Spinal cord (tissue), 10 donors: ENCODE measurements around the gene CLDN1. TPM values are rescaled to one million over a fixed set of nuclear protein-coding genes. Genes with fewer than 3 reads are reported as not detected.

ENCODE experiments used
- DNase-seq, 6 donors: peaks; one replicate each; pipeline versions ENCODE4 v3.0.0 to v3.0.0-alpha.2; 2013 to 2015; ENCODE audit warnings: low spot score in 6 of 6, low read depth in 4 of 6
- H3K27ac ChIP-seq: one replicate; pipeline ENCODE4 v1.5.1; 2013; ENCODE audit warnings: low read depth, low read length, control low read depth
- H3K27me3 ChIP-seq: one replicate; pipeline ENCODE4 v1.6.1; 2013; ENCODE audit warnings: low read length; ENCODE audit not compliant: control insufficient read depth, insufficient read depth
- H3K36me3 ChIP-seq: one replicate; pipeline ENCODE4 v1.6.1; 2013; ENCODE audit warnings: low read length; ENCODE audit not compliant: control insufficient read depth, insufficient read depth
- H3K4me1 ChIP-seq: one replicate; pipeline ENCODE4 v1.6.1; 2013; ENCODE audit warnings: low read length; ENCODE audit not compliant: control insufficient read depth, insufficient read depth
- H3K4me3 ChIP-seq: one replicate; pipeline ENCODE4 v1.5.1; 2013; ENCODE audit warnings: low read depth, low read length, control low read depth
- H3K9me3 ChIP-seq: one replicate; pipeline ENCODE4 v1.6.1; 2013; ENCODE audit warnings: low read length; ENCODE audit not compliant: control insufficient read depth, insufficient read depth
- WGBS: methylation state at CpG from one replicate; pipeline ENCODE4 v1.1.5; 2013; ENCODE audit warnings: missing lambda C conversion rate; ENCODE audit not compliant: insufficient coverage; 5-methylcytosine and 5-hydroxymethylcytosine counted together
- polyA plus RNA-seq, 2 donors: library from polyadenylated mRNA; unstranded; fragments of 120-200 nt; gene quantifications; one replicate each; pipeline ENCODE4 v1.2.1, GENCODE V29; 2013; ENCODE audit not compliant: insufficient read length in 2 of 2
- total RNA-seq, 2 donors: library from RNA; depleted of rRNA in 1 of 2; stranded (reverse); fragments of 120-200 nt in 1 of 2; fragments of >200 nt in 1 of 2; gene quantifications; one replicate each; pipeline versions ENCODE4 v1.2.3 to v1.2.4, GENCODE V29; 2013 to 2014
- donor health status: healthy.

CLDN1 gene
- total and polyA plus RNA-seq, 4 donors = 5.3 to 11.4 (median 7.7) TPM

DNA sequence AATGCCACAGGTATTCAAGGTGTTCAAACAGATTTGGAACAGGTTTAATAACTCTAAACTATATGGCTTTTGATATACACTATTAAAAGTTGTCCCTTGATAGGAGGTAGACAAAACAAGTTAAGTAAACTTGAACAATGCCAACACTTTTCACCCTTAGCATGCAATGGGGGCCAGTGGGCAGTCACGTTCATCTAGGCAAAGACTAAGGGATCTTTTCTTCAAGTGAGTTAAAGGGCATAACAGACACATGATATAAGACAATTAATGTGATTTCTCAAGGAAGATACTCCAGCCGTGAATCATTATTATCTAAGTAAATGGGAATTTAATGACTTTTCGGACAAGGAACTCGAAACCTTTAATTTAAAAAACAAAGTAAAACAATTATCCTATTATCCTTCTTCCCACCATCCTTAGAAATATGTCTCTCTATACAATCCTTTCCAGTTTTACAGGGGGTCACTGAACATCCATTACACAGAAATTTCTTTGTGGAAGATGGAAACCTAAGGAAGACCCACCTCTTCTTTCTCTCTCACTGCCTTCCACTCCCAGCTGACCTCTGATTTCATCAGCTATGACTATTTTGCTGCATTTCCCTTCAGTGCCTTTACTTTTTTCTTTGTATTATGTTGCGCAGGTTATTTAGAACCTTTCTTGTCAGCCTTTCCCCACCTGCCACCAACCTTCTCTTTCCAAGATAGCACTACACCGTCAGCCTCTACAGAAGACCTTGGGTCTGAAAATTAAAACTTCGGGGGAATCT, 1.5 kb downstream of the CLDN1 start:
- 93% methylated on average over 2 of the region's 7 CpGs for WGBS

DNA sequence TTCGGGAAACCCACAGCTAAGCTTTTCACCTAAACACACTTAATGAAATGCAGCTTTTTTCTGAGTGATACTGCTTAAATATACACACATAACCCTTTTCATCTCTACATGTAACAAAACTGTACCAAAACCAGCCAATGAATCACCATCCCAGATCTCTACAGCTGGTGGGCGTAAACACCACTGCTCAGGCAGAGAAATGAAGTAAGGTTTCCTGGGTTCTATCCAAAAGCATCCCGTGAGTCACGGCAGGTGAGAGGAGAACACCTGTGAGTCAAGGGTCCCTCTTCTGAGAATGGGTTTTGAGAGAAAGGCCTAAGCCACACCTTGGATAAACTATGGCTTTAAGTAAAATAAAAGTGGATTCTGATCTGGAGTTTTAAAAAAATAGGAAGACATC, 2.6 kb downstream of the CLDN1 start:
- no peaks in the 10 kb centered on the region for H3K9me3 ChIP-seq
- H3K4me1 ChIP-seq = peaks cover 5% of the 10 kb centered on the region
- H3K27ac ChIP-seq = no peak overlapping the region
- no peak overlapping the region for H3K4me3 ChIP-seq
- H3K36me3 ChIP-seq = no peaks in the 10 kb centered on the region
- no peak for DNase-seq
- WGBS = 96% methylated on average over 4 of the region's 4 CpGs
- peaks cover 8% of the 10 kb centered on the region for H3K27me3 ChIP-seq

More for the DNA sequence above, 1.5 kb downstream of the CLDN1 start:
- no peak overlapping the region for H3K27ac ChIP-seq
- DNase-seq = no peak
- H3K36me3 ChIP-seq = no peaks in the 10 kb centered on the region
- H3K27me3 ChIP-seq = peaks cover 8% of the 10 kb centered on the region
- H3K9me3 ChIP-seq = no peaks in the 10 kb centered on the region
- peaks cover 5% of the 10 kb centered on the region for H3K4me1 ChIP-seq
- H3K4me3 ChIP-seq = no peak overlapping the region

DNA sequence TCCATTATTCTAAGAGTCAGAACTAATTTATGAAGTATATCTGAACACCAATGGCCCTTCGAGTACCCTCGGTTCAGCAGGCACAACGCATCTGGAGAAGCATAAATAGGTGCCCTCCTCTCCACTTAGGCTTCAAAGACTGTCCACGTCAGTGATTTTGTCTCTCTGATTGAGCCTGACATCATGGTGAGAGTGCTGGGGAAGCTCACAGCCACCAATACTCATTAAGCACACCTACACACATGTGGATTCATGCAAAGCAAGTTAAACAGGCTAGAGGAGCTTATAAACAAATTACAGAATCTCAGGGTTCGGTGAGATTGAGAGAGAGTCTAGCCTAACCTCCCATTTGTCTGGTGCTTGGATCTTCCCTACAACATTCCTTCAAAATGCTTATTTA, 3.6 kb downstream of the CLDN1 start:
- Histone ChIP-seq H3K4me1 (peaks cover 5% of the 10 kb centered on the region), H3K27ac (no peak overlapping the region), H3K9me3 (no peaks in the 10 kb centered on the region), H3K4me3 (no peak overlapping the region), H3K36me3 (no peaks in the 10 kb centered on the region), H3K27me3 (peaks cover 6% of the 10 kb centered on the region)
- DNase-seq = no peak
- WGBS = 100% methylated on average over 1 of the region's 5 CpGs

DNA sequence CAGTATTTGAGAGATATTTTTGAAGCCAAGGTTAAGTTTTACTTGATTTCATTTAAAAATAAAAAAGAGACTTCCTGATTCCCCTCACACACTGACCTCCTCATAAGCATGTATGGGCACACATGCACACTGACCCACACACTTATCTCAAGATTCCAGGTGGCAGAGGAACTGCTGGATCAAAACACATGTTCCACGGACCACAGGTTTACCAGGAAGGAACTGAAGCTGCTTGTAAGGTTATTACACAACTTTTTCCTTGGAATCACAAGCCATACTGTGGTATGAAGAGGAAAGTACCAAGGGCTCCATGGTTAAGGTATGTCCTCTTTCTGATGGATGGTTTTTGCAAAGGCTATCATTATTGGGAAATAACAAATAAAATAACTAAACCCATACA, 7.5 kb downstream of the CLDN1 start:
- DNase-seq = no peak
- Histone ChIP-seq H3K9me3 (no peaks in the 10 kb centered on the region), H3K4me1 (no peaks in the 10 kb centered on the region), H3K27ac (no peak overlapping the region), H3K36me3 (no peaks in the 10 kb centered on the region), H3K4me3 (no peak overlapping the region), H3K27me3 (no peaks in the 10 kb centered on the region)
- no CpG with 5 or more reads among the region's 1 CpG for WGBS

DNA sequence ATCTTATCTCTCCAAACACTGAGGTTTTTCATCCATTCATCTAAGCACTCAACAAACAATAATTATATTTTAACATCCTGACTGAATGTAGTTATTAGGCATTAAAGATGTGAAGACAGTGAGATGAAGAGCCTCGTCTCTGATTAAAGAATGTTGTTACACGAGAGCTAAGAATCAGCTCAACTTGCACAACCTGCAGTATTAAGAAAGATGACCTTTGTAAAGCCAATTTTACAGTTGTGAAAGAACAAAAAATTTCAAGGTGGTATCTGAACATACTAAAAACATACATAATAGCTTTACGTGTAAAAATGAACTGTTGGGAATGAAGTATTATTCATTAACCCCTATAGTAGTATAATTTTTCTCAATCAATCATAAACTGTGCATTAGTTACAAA, 12.8 kb downstream of the CLDN1 start:
- Histone ChIP-seq H3K4me3 (no peak overlapping the region), H3K27ac (no peak overlapping the region), H3K4me1 (no peaks in the 10 kb centered on the region), H3K27me3 (no peaks in the 10 kb centered on the region), H3K9me3 (no peaks in the 10 kb centered on the region), H3K36me3 (no peaks in the 10 kb centered on the region)
- WGBS = no CpG with 5 or more reads among the region's 3 CpGs
- no peak for DNase-seq

DNA sequence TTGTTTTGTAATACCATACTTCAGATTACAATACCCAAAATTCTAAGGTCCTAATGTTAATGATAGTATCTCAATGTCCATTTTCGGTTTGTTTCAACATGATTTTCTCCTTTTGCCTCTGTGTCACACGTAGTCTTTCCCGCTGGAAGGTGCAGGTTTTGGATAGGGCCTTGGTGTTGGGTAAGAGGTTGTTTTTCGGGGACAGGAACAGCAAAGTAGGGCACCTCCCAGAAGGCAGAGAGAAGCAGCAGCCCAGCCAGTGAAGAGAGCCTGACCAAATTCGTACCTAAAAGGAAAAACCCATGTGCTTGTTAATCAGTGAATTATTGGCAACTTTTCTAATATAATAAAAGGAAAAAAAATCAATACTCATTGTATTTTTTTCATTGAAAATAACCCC, 14.1 kb downstream of the CLDN1 start:
- WGBS = 100% methylated on average over 1 of the region's 5 CpGs
- H3K27me3 ChIP-seq = no peaks in the 10 kb centered on the region
- H3K9me3 ChIP-seq = no peaks in the 10 kb centered on the region
- no peak overlapping the region for H3K4me3 ChIP-seq
- no peak overlapping the region for H3K27ac ChIP-seq
- H3K36me3 ChIP-seq = no peaks in the 10 kb centered on the region
- no peak for DNase-seq
- H3K4me1 ChIP-seq = no peaks in the 10 kb centered on the region

DNA sequence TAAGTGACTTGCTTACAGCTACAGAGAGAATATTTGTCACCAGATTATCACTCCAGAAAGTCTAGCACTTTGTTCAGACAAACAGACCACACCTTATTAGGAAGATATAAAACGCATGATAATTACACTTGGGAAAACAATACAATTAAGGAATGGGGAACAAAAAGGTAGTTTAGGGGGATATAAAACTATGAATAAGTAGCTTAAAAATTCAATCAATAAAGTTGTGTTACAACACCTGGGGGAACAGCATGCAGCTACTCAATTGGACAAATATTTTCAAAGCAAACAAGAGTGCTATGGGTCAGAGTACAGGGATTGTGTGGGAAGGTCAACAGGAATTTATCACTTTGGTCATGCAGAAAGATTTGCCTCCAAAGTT, 15.1 kb downstream of the CLDN1 start:
- no CpG with 5 or more reads among the region's 1 CpG for WGBS
- Histone ChIP-seq H3K9me3 (no peaks in the 10 kb centered on the region), H3K27ac (no peak overlapping the region)

DNA sequence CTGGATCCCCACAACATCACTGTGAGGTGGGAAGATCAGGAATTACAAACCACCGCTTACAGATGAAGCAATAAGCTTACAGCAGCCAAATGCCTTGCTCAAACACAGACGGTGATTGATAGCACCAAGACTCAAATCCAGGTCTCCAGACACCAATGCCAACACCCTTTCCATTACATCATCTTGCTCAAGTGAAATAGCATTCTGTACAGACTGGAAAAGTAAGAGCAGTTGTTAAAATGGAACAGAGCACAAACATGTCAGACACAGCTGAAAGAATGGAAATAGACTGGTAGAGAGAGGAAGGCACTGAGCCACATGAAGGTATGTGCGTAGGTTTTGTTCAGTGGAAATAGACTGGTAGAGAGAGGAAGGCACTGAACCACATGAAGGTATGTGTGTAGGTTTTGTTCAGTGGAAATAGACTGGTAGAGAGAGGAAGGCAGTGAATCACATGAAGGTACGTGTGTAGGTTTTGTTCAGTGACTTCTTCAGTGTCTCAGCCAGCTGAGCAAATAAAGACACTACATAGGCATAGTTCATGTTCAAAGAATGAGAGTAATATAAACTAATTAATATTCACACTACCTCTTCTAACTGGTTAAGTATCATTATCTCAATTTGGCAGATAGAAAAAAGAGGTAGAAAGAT, 15.6 kb downstream of the CLDN1 start:
- no peaks in the 10 kb centered on the region for H3K36me3 ChIP-seq
- no peak overlapping the region for H3K4me3 ChIP-seq
- no peaks in the 10 kb centered on the region for H3K9me3 ChIP-seq
- H3K4me1 ChIP-seq = no peaks in the 10 kb centered on the region
- H3K27ac ChIP-seq = no peak overlapping the region
- H3K27me3 ChIP-seq = no peaks in the 10 kb centered on the region
- DNase-seq = peak in 2 of 6 donors; percentile 14 to 31
- WGBS = 100% methylated on average over 1 of the region's 4 CpGs

More for the DNA sequence above, 15.1 kb downstream of the CLDN1 start:
- Histone ChIP-seq H3K4me1 (no peaks in the 10 kb centered on the region), H3K27me3 (no peaks in the 10 kb centered on the region), H3K36me3 (no peaks in the 10 kb centered on the region), H3K4me3 (no peak overlapping the region)
- DNase-seq = no peak

DNA sequence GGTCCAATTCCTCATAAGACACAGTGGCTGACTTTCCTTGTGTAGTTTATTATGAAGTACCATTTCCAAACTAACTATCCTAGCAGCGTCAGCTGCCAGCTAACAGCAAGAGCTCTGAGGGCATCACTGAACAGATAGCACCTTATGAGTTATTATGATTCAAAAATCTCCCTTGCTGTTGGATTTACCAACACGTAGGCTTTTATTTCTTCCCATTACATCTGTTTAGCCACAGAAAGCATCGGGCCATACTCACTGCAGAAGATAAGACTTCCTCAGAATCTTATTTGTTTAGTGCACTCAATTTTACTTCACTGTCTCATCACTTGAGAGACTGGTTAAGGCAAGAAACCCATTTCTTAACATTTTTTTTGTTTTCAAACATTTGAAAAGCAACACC, 16.2 kb downstream of the CLDN1 start:
- WGBS = 50% methylated on average over 2 of the region's 3 CpGs
- Histone ChIP-seq H3K27ac (no peak overlapping the region), H3K9me3 (no peaks in the 10 kb centered on the region), H3K4me3 (no peak overlapping the region), H3K4me1 (no peaks in the 10 kb centered on the region), H3K27me3 (no peaks in the 10 kb centered on the region), H3K36me3 (no peaks in the 10 kb centered on the region)
- no peak for DNase-seq

DNA sequence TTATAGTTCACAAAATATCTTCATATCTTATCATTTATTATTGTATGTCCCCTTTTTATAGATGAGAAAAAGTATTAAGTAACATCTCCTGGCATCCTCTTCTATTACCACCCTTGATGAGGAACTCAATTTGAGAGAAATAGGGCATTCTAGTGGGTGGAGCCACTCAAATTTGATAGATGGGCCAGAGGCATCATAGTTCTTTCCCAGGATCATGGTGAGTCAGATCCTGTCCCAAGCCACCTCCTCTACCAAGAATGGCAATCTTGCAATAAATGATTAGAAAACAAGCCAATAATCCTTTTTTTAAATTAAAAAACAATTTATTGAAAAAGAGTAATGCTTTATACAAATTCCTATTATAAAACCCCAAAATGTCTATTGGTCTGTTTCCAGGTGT, 16.8 kb downstream of the CLDN1 start:
- Histone ChIP-seq H3K27ac (no peak overlapping the region), H3K27me3 (no peaks in the 10 kb centered on the region), H3K4me1 (no peaks in the 10 kb centered on the region), H3K36me3 (no peaks in the 10 kb centered on the region), H3K4me3 (no peak overlapping the region), H3K9me3 (no peaks in the 10 kb centered on the region)
- DNase-seq = no peak
